Fibroblast of lung (primary cell): ENCODE data around the gene CNPY4. TPM values are rescaled to one million over a fixed set of nuclear protein-coding genes. Genes with fewer than 3 reads are reported as not detected.

ENCODE experiments used
- DNase-seq, 2 donors: peaks; one replicate each; pipeline versions ENCODE4 v3.0.0 to v3.0.0-alpha.2; 2010; ENCODE audit warnings: low read depth in 2 of 2
- H2AFZ ChIP-seq: 2 replicates; pipeline ENCODE4 v1.5.1; 2012; ENCODE audit warnings: low read length, control low read depth, inconsistent platforms
- H3K27ac ChIP-seq: 2 replicates; pipeline ENCODE4 v1.5.1; 2011; ENCODE audit warnings: low read length, control low read depth; ENCODE audit not compliant: insufficient read depth
- H3K27me3 ChIP-seq: 2 replicates; pipeline ENCODE4 v1.5.1; 2011; ENCODE audit warnings: mild to moderate bottlenecking, low read length; ENCODE audit not compliant: control insufficient read depth, insufficient read depth
- H3K36me3 ChIP-seq: 2 replicates; pipeline ENCODE4 v1.5.1; 2011; ENCODE audit warnings: low read length; ENCODE audit not compliant: control insufficient read depth, insufficient read depth
- H3K4me1 ChIP-seq: 2 replicates; pipeline ENCODE4 v1.5.1; 2011; ENCODE audit warnings: low read length; ENCODE audit not compliant: control insufficient read depth, insufficient read depth; ENCODE audit errors: extremely low read depth
- H3K4me2 ChIP-seq: 2 replicates; pipeline ENCODE4 v1.5.1; 2011; ENCODE audit warnings: low read length, control low read depth; ENCODE audit not compliant: insufficient read depth; ENCODE audit errors: extremely low read depth
- H3K4me3 ChIP-seq, 4 experiments: fragments of 200-600 bp in 1 of 4; sonication (generic) in 1 of 4; replicated peaks in 1 of 4; 2 replicates each; pipeline ENCODE4 v1.5.1; 2011 to 2016; ENCODE audit warnings: low read length in 4 of 4, low read depth in 3 of 4, mild to moderate bottlenecking in 3 of 4, control low read depth in 2 of 4, inconsistent platforms in 1 of 4, mixed read lengths in 1 of 4; ENCODE audit not compliant: insufficient read depth in 1 of 4; ENCODE audit errors: control extremely low read depth in 1 of 4
- H3K79me2 ChIP-seq: 2 replicates; pipeline ENCODE4 v1.5.1; 2012; ENCODE audit warnings: mild to moderate bottlenecking, low read length, inconsistent platforms; ENCODE audit not compliant: control insufficient read depth, insufficient read depth
- H3K9ac ChIP-seq: 2 replicates; pipeline ENCODE4 v1.5.1; 2011; ENCODE audit warnings: mild to moderate bottlenecking, low read length, control low read depth; ENCODE audit not compliant: insufficient read depth
- H3K9me3 ChIP-seq: 2 replicates; pipeline ENCODE4 v1.5.1; 2012; ENCODE audit warnings: low read depth, low read length; ENCODE audit not compliant: control insufficient read depth, insufficient read depth
- H4K20me1 ChIP-seq: 2 replicates; pipeline ENCODE4 v1.5.1; 2011; ENCODE audit warnings: low read length; ENCODE audit not compliant: control insufficient read depth, insufficient read depth; ENCODE audit errors: extremely low read depth
- EZH2 ChIP-seq: IDR thresholded peaks from 2 replicates; pipeline ENCODE4 v1.5.1; 2012; ENCODE audit warnings: low read length, control low read depth, mild to moderate bottlenecking; ENCODE audit errors: missing control alignments
- polyA plus RNA-seq, 2 donors: library from polyadenylated mRNA; depleted of rRNA in 1 of 2; stranded (reverse) in 1 of 2; unstranded in 1 of 2; fragments of >200 nt; gene quantifications; 2 replicates each; pipeline ENCODE4 v1.2.1, GENCODE V29; 2011 to 2012; ENCODE audit warnings: missing spikeins in 1 of 2
- total RNA-seq: library from RNA; depleted of rRNA; stranded (reverse); fragments of >200 nt; gene quantifications from 2 replicates; pipeline ENCODE4 v1.2.1, GENCODE V29; 2014
- TF ChIP-seq, protein P1 (sequence below), 2 donors: IDR thresholded peaks in 1 of 2; conservative IDR thresholded peaks in 1 of 2; 1 replicate in 1 of 2; 2 replicates in 1 of 2; pipeline ENCODE4 v1.5.1; 2011 to 2012; ENCODE audit warnings: low read length in 2 of 2, control low read depth in 1 of 2, inconsistent platforms in 1 of 2, low read depth in 1 of 2, mild to moderate bottlenecking in 1 of 2

Gene CNPY4
- total and polyA plus RNA-seq, 2 donors (not counting 1 experiment from before 2014, with no cell fraction given), result 21.6 to 40.7 TPM

DNA sequence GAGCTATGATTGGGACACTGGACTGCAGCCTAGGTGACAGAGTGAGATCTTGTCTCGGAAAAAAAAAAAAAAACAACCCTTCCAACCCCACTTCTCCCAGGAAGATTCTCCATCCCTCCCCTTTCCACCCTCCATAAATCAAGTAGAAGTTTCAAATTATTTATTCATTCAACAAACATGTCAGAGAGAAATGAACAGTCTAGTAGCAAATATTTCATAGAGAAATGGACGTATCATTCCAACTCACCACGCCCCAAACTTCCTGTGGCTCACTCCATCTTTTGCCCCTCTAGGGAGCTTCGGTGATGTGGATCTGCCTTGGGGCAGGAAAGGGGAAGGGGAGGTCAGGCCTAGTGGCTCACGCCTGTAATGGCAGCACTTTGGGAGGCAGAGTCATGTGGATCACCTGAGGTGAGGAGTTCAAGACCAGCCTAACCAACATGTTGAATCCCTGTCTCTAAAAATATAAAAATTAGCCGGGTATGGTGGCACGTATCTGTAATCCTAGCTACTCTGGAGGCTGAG lies 39.7 kb downstream of the CNPY4 start:
- Histone ChIP-seq H3K4me2 (peak overlapping the region; percentile 74), H2AFZ (no peak overlapping the region), H3K79me2 (peaks cover 8% of the 10 kb centered on the region), H3K27ac (peak overlapping the region; percentile 68), H3K4me3 (peak overlapping the region; percentile 67 to 84 (median 70)), H3K36me3 (peaks cover 19% of the 10 kb centered on the region), H3K27me3 (no peaks in the 10 kb centered on the region), H4K20me1 (no peaks in the 10 kb centered on the region), H3K9me3 (no peaks in the 10 kb centered on the region), H3K9ac (no peak overlapping the region), H3K4me1 (peaks cover 4% of the 10 kb centered on the region)
- TF ChIP-seq EZH2, result no peak
- TF ChIP-seq, protein P1, sequence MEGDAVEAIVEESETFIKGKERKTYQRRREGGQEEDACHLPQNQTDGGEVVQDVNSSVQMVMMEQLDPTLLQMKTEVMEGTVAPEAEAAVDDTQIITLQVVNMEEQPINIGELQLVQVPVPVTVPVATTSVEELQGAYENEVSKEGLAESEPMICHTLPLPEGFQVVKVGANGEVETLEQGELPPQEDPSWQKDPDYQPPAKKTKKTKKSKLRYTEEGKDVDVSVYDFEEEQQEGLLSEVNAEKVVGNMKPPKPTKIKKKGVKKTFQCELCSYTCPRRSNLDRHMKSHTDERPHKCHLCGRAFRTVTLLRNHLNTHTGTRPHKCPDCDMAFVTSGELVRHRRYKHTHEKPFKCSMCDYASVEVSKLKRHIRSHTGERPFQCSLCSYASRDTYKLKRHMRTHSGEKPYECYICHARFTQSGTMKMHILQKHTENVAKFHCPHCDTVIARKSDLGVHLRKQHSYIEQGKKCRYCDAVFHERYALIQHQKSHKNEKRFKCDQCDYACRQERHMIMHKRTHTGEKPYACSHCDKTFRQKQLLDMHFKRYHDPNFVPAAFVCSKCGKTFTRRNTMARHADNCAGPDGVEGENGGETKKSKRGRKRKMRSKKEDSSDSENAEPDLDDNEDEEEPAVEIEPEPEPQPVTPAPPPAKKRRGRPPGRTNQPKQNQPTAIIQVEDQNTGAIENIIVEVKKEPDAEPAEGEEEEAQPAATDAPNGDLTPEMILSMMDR (conservative IDR thresholded peaks at IDR 0.05 in 1 of 2, IDR thresholded peaks at IDR 0.05 in 1 of 2; ENCODE audit: low read depth in 1 of 2, low read length in 2 of 2), result no peak
- no peak for DNase-seq

DNA sequence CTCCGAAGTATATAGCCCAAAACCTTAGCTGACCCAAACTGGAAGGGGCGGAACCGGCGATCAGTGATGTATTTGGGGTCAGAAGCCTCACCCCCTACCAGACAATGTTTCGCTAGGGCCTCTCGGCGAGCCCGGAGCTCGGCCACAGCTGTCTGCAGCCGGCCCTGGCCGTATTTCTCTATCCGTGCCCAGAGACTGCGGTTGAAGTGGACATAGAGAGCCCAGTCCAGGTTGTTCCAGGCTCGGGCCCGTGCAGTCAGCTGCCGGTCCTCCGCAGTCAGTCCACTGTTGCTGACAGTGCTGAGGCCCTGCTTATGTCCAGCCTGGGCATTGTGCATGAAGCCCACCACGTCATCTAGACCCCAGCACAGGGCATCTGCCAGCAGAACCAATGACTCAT lies 40.6 kb downstream of the CNPY4 start:
- no peak for DNase-seq
- H3K4me2 ChIP-seq, result no peak overlapping the region
- no peaks in the 10 kb centered on the region for H3K27me3 ChIP-seq
- H3K9ac ChIP-seq, result no peak overlapping the region
- no peak overlapping the region for H2AFZ ChIP-seq
- H4K20me1 ChIP-seq, result no peaks in the 10 kb centered on the region
- peaks cover 8% of the 10 kb centered on the region for H3K79me2 ChIP-seq
- H3K36me3 ChIP-seq, result peaks cover 18% of the 10 kb centered on the region
- no peak overlapping the region for H3K4me3 ChIP-seq
- no peaks in the 10 kb centered on the region for H3K9me3 ChIP-seq
- no peak overlapping the region for H3K27ac ChIP-seq
- TF ChIP-seq EZH2, result no peak
- TF ChIP-seq, protein P1 (conservative IDR thresholded peaks at IDR 0.05 in 1 of 2, IDR thresholded peaks at IDR 0.05 in 1 of 2; ENCODE audit: low read depth in 1 of 2, low read length in 2 of 2), result no peak
- peaks cover 4% of the 10 kb centered on the region for H3K4me1 ChIP-seq

DNA sequence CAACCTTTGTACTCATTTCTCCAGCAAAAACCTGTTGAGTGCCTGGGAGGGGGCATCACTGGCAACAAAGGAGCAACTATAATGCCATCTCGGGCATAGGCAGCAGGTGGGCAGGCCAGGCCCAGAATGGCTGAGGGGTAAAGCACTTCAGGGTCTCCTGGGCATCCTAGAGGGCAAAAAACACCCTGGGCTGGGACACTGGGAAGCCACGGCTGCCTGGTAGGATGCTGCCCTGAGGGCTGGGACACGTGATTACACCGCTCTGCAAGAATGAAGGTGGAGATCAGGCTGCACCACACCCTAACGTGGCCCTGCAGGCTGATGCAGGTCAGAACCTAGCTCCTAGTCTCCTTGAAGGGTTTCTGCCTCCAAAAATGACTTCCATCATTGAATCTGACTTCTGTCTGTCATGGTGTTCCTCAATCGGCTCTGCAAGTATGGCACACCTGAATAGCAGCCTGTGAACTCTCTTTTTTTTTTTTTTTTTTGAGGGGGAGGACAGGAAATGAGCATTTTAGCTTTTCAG lies 43.6 kb downstream of the CNPY4 start:
- DNase-seq, result no peak
- no peak for TF ChIP-seq EZH2
- TF ChIP-seq, protein P1 (conservative IDR thresholded peaks at IDR 0.05 in 1 of 2, IDR thresholded peaks at IDR 0.05 in 1 of 2; ENCODE audit: low read depth in 1 of 2, low read length in 2 of 2), result no peak
- Histone ChIP-seq H3K27me3 (no peaks in the 10 kb centered on the region), H3K79me2 (no peaks in the 10 kb centered on the region), H3K36me3 (no peaks in the 10 kb centered on the region), H2AFZ (no peak overlapping the region), H3K4me1 (no peaks in the 10 kb centered on the region), H3K4me2 (no peak overlapping the region), H3K9ac (no peak overlapping the region), H4K20me1 (no peaks in the 10 kb centered on the region), H3K27ac (no peak overlapping the region), H3K9me3 (no peaks in the 10 kb centered on the region), H3K4me3 (no peak overlapping the region)
